HG02870 (cell line): ENCODE results near the gene DDR1.
"Not testable (repeated sequence)": the region's sequence is repeated elsewhere in the genome, so short reads cannot be mapped to it uniquely, and the experiment has no call there.

Experiments used
- ATAC-seq: cut with Tn5 transposase; IDR thresholded peaks from one replicate; pipeline ENCODE4 v1.9.1; 2021; ENCODE audit warnings: mild to moderate bottlenecking, moderate library complexity; ENCODE audit not compliant: unreplicated experiment

Gene DDR1

DNA sequence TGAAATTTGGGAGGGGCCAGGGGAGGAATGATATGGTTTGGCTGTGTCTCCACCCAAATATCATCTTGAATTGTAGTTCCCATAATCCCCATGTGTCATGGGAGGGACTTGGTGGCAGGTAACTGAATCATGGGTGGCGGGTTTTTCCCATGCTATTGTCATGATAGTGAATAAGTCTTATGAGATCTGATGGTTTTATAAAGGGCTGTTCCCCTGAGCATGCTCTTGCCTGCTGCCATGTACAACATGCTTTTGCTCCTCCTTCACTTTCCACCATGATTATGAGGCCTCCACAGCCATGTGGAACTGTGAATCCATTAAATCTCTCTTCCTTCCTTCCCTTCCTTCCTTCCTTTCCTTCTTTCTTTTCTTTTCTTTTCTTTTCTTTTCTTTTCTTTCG lies 31.9 kb upstream of the DDR1 start:
- ATAC-seq, result not testable (repeated sequence)

DNA sequence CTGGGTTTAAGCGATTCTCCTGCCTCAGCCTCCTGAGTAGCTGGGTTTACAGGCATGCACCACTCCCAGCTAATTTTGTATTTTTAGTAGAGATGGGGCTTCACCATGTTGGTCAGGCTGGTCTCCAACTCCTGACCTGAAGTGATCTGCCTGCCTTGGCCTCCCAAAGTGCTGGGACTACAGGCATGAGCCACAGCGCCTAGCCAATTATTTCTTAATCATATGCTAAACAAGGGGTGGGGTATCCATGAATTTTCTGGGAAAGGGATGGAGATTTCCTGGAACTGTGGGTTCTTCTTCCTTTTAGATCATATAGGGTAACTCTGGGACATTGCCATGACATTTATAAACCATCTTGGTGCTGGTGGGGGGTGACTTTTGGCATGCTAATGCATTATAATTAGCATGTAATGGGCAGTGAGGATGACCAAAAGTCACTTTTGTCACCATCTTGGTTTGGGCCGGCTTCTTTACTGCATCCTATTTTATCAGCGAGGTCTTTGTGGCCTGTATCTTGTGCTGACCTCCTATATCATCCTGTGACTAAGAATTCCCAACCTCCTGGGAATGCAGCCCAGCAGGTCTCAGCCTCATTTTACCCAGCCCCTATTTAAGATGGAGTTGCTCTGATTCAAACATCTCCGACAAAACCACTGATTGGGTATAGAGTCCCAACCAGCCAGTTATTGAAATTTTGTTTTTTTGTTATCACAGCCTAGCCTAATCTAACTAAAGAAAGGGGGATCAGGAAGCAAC lies 29.9 kb upstream of the DDR1 start:
- ATAC-seq, result no peak

DNA sequence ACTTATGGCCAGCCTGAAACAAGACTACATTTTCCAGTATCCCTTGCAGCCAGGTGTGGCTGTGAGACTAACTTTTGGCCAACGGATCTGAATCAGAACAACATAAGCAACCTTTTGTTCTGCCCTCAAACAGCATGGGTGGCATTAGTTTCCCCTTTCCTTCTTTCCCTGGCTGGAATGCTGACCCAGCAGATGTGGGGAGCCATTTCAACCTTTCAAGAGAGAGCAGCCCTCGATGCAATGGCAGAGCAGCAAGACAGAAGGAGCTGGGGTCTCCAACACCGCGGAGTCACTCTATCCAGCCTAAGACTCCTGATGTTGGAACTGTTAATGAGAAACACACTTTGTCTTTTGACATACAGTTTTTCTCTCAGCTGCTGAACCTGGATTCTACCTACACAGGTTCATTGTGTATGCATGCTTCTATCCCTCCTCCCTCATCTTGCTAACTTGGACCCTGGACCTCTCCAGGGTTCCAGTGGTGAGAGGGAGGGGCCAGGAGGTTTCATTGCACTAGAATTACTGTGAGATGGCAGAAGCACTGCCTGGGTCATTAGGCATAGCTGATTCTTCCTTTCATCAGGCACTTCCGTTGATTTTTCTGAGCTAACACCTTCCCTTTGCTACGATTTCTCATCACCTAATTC lies 28.8 kb upstream of the DDR1 start:
- no peak for ATAC-seq

DNA sequence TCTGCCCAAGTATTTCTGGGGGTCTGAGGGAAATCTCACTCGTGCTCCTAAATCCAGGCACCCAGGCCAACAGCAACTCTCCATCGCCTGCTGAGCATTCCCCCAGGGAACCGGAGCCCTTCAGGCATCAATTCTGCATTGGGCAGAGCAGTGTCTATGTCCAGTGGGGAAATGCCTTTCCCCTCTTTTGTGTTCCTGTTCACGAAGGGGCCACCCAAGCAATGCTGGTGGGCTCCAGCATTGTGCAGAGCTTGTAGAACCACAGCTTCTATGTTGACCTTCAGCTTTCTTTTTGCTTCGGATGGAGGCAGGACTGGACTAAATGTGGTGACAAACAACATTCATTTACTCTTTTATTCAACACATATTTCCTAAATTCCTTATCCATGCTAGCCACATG lies 27.2 kb upstream of the DDR1 start:
- no peak for ATAC-seq

DNA sequence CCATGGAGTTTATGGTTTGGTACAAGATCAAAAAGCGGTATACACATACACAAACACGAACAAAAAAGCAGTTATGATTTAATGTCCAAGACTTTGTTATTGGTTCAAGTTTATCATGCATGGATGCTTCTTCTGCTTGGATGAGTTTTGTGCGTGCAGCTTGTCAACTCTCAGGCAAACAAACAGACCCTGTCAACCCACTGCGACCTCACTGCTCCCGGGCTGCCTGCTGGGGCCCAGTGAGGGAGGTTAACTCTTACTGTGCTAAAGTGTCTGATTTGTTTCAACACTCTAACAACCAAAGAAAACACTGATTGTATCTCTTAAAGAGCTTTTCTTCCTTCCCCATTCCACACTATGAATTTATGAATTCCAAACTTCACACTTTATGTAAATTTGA lies 26.8 kb upstream of the DDR1 start:
- no peak for ATAC-seq

DNA sequence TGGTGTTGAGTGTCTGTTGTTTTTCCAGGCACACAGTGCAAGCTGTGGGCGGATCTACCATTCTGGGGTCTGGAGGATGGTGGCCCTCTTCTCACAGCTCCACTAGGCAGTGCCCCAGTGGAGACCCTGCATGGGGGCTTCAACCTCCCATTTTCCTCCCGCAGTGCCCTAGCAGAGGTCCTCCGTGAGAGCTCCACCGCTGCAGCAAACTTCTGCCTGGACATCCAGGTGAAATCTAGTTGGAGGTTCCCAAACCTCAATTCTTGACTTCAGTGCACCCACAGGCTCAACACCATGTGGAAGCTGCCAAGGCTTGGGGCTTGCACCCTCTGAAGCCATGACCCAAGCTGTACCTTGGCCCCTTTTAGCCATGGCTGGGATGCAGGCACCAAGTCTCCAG lies 24.6 kb upstream of the DDR1 start:
- not testable (repeated sequence) for ATAC-seq

DNA sequence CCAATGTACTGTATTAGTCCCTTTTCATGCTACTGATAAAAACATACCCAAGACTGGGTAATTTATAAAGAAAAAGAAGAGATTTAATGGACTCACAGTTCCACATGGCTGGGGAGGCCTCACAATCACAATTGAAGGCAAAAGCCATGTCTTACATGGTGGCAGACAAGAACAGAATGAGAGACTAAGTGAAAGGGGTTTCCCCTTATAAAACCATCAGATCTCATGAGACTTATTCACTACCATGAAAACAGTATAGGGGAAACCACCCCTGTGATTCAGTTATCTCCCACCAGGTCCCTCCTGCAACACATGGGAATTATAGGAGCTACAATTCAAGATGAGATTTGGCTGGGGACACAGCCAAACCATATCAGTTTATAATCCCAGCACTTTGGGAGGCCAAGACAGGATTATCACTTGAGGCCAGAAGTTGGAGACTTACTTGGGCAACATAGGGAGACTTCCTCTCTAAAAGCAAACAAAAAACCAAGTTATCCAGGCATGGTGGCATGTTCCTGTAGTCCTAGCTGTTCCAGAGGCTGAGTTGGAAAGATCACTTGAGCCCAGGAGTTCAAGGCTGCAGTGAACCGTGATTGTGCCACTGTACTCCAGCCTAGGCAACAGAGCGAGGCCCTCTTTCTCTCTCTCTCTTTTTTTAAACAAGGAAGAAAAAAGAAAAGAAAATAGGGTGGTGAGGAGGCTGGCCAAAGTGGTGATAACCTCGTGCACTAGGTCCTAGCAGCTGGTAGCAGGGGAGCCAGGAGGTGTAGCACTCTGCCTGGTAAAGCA lies 22.9 kb upstream of the DDR1 start:
- no peak for ATAC-seq

DNA sequence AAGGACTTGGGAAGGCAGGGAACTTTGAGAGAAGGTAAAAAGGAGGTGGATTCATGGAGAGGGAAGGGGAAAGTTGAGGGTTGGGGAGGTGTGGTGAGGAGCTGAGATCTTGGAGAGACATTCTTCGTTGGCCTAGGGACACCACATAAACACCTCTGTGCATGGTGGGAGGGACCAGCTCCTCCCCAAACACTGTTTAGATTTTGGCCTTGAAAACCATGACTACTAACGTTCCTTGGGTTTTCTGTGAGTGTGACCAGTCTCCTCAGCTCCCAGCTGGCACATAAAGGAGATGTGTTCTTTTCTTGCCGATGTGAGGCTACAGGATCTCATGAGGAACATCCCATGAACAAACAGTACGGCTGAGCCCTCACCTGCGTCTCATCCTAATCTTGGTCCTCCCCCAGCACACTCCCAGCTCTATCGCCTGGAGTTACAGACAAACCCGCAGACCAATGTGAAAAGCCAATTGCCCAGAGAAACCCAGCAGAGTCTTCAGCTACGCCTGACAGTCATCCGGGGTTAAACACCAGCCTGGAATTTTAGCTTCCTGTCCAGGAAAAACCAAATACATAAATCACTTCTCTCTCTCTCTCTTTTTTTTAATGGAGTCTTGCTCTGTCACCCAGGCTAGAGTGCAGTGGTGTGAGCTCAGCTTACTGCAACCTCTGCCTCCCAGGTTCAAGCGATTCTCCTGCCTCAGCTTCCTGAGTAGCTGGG lies 22.0 kb upstream of the DDR1 start:
- no peak for ATAC-seq

DNA sequence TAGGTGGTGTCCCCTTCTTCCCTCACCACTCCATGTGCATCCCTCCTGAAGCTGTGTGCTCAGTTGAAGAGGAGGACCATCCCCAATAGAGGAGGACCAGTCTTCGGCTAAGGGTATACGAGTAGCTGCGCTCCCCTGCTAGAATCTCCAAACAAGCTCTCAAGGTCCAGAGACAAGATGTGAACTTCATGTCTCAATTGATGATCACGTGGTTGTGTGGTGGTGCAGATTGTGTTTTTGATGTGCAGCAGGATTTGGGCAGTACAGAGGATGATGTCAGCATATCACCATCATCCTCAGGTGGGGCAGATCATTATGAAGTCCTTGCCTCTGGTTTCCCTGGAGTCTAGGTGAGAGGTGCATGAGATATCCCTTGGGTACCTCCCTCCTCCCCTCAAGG lies 20.0 kb upstream of the DDR1 start:
- ATAC-seq, result no peak

DNA sequence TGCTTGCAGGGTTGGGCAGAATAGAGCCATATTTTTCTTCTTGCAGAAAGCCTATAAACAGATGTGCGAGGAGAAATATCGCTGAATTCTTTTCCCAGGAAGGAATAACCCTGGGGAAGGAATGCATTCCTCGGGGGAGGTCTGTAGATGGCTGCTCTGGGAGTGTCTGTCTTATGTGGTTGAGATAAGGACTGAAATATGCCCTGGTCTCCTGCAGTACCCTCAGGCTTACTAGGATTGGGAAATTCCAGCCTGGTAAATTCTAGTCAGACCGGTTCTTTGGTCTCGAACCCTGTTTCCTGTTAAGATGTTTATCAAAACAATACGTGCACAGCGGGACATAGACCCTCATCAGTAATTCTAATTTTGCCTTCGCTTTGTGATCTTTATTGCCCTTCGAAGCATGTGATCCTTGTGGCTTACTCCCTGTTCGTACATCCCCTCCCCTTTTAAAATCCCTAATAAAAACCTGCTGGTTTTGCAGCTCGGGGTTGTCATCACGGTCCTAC lies 15.0 kb upstream of the DDR1 start:
- not testable (repeated sequence) for ATAC-seq

DNA sequence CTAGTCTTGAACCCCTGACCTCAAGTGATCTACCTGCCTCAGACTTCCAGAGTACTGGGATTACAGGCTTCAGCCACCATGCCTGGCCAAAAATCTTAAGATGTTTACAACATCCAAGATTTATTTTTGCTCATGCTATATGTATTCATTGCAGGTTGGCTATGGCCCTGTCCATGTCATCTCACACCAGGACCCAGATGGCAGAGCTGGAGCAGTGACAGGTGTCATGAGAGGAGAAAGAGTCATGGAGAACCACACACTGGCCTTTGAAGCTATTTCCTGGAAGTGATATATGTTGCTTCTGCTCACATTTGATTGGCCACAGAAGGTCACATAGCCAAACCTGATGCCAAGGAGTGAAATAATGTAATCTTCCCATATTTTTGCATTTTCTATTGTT lies 13.8 kb upstream of the DDR1 start:
- ATAC-seq, result no peak

DNA sequence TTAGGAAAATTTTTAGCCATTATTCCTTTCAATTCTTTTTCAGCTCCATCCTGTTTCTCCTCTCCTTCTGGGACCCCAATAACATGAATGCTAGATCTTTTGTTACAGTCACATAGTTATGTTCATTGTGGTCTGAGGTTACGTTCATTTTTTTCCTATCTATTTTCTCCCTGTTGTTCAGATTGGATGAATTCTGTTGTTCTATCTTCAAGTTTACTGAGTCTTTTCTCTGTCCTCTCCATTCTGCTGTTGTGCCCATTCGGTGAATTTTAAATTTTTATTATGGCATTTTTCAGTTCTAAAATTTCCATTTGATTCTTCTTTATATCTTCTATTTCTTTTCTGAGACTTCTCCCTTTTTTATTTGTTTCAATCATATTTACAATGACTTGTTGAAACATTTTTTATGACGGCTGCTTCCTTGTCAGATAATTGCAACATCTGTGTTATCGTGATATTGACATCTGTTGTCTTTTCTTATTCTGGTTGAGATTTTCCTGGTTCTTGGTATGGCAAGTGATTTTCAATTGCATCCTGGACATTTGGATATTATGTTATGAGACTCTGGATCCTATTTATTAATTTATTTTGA lies 12.6 kb upstream of the DDR1 start:
- no peak for ATAC-seq

DNA sequence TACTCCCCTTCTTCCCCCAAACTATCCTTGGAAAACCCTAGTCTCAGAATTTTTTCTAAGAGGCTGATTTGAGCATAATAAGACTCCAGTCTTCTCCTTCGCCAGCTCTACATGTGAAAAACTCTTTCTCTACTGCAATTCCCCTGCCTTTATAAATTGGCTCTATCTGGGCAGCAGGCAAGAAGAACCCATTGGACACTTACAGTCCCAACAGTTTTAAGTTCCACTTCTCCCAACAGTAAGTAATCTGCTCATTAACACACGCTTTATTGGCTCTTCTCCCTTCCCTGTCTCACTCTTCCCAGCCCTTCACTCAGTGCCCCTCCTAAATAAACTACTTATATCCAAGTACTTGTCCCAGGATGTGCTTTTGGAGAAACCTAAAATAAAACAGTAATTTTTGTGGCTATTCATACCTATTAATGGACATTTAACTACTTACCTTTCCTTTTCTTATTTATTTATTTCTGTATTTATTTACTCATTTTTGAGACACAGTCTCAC lies 11.1 kb upstream of the DDR1 start:
- ATAC-seq, result no peak

DNA sequence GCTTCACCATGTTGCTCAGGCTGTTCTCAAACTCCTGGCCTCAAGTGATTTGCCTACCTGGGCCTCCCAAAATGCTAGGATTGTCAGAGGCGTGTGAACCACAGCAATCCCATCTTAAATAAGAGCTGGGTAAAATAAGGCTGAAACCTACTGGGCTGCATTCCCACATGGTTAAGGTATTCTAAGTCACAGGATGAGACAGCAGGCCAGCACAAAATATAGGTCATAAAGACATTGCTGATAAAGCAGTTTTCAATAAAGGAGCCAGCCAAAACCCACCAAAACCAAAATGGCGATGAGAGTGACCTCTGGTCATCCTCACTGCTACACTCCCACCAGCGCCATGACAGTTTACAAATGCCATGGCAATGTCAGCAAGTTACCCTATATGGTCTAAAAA lies 10.5 kb upstream of the DDR1 start:
- not testable (repeated sequence) for ATAC-seq

DNA sequence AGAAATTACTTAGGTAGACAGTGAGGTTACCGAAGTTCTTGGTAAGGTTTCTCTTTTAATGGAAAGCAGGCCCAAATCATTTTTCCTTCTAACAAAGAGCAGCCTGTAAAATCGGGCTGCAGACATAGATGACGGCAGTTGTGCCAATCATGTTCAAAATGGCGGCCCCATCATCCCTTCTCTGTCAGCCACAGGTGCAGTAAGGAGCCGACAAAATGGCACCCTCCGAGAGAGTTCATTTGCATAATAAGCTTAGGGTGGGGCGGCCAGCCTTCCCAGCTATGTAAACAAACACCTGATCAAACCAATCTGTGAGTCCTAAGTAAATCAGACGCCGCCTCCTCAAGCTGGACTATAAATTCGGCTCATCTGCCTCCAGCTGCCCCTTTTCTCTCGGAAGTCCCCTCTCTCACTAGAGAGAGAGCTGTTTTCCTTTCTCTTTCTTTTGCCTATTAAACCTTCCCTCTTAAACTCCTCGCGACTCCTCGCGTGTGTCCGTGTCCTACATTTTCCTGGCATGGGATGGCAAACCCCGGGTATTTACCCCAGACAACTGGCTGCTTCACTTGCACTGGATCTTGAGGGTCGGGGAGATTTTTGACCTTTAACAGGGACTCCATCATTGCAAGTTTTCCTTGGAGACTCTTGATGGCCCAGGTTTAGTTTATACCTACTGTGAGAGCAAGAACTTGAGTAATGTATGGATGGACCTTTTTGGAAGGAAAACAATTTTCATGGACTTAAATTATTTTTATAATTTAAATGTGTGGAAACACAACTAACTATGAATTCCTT lies 8.9 kb upstream of the DDR1 start:
- ATAC-seq, result no peak

DNA sequence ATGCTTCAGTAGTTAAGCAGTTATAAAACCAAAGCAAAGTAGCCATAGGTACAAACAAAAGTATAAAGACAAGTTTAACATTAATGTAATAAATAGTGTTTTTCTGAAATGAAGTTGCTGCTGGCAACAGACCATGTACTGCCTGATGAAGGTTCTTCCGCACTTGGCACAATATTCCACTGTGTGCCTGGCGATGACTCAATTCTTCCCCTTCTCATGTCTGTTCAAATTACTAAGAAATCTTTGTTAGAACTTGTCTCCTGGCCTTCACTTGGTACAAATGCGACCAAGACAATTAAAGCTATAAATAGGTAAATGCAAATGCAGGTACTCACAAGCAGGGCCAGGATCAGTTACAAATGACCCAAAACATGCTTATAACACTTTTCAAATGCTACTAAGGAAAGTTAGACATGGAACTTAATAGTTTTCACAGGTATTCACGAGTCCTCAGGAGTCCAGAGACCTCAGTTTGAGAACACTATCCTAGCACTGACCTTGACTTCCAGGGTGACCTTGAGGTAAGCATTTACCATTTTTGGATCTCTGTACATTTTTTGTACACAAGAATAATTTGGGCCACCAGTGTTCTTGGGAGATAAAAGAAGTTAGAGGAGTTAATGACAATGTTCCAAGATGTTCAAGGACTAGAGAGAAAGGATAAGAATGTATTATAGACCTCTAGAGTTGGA lies 8.1 kb upstream of the DDR1 start:
- no peak for ATAC-seq

DNA sequence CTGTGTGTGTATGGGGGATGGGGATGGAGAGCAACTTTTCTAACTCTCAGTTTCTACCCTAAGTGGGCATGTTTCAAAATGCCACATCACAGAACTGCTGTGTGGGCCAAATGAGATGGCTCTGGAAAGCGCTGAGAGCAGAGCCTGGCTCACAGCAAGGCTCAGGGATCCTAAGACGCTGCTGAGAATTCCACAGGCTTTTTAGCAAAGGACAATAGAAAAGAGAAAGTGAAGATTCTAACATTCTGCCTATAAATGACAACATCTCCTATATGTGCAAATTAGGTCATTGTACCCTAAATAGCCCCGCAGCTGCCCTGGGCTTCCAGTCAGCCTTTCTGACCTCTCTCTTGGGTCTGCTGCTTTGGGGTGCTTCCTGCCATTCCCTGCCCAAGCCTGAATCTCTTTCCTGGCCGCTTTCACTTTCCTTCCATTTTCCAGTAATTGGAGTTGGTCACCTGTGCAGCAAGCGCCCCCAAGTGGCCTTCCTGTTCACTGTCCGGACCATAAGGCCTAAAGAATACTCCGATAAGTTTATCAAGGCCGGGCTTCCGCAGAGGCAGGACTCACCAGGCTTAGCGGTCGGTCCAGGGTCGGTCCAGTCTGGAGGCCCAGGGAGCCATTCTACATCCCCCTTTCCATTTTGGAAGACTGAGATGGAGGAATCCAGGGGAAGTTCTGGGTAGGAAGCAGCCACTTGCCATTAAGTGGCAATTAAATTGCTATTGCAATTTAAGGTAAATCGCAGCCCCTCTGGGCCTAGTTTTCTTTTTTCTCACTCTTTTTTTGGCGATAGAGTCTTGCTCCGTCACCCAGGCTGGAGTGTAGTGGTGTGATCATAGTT lies 6.7 kb upstream of the DDR1 start:
- no peak for ATAC-seq
